HCT116 (cell line): Measurements from ENCODE around the gene TXLNB.

ENCODE experiments used
- CEBPB ChIP-seq: IDR thresholded peaks from 2 replicates; pipeline ENCODE4 v1.6.1; 2012; ENCODE audit warnings: low read depth
- CTCF ChIP-seq, 3 experiments: fragments of 200-600 bp in 1 of 3; sonication (generic) in 1 of 3; IDR thresholded peaks in 2 of 3; conservative IDR thresholded peaks in 1 of 3; 2 replicates each; pipeline ENCODE4 v1.5.1; 2012 to 2017; ENCODE audit warnings: low read depth in 2 of 3, low read length in 2 of 3, antibody characterized with exemption in 1 of 3, borderline replicate concordance in 1 of 3, control low read depth in 1 of 3, mild to moderate bottlenecking in 1 of 3, mixed read lengths in 1 of 3, mixed run types in 1 of 3, moderate library complexity in 1 of 3; ENCODE audit not compliant: insufficient read depth in 1 of 3
- EZH2 ChIP-seq: fragments of 200-600 bp; sonication (generic); IDR thresholded peaks from 2 replicates; pipeline ENCODE4 v1.6.1; 2017; ENCODE audit warnings: antibody characterized with exemption, mixed run types
- EZH2phosphoT487 ChIP-seq: fragments of 200-600 bp; IDR thresholded peaks from 2 replicates; pipeline ENCODE4 v1.6.1; 2018; ENCODE audit warnings: antibody characterized with exemption, borderline replicate concordance
- JUND ChIP-seq: IDR thresholded peaks from 2 replicates; pipeline ENCODE4 v1.6.1; 2012
- POLR2A ChIP-seq: IDR thresholded peaks from 2 replicates; pipeline ENCODE4 v1.7.0; 2011; ENCODE audit warnings: borderline replicate concordance; ENCODE audit not compliant: insufficient read depth, insufficient read length; ENCODE audit errors: extremely low read depth
- POLR2AphosphoS5 ChIP-seq: IDR thresholded peaks from 2 replicates; pipeline ENCODE4 v1.6.1; 2011; ENCODE audit warnings: mild to moderate bottlenecking, low read depth, low read length, moderate library complexity
- RAD21 ChIP-seq: IDR thresholded peaks from 2 replicates; pipeline ENCODE4 v1.6.1; 2012; ENCODE audit warnings: low read depth, mild to moderate bottlenecking
- SP1 ChIP-seq: IDR thresholded peaks from 2 replicates; pipeline ENCODE4 v1.6.1; 2012; ENCODE audit warnings: low read depth
- TCF7L2 ChIP-seq: IDR thresholded peaks from 2 replicates; pipeline ENCODE4 v1.7.0; 2011; ENCODE audit warnings: borderline replicate concordance, inconsistent platforms; ENCODE audit not compliant: insufficient read depth, insufficient read length; ENCODE audit errors: extremely low read depth
- YY1 ChIP-seq: IDR thresholded peaks from 2 replicates; pipeline ENCODE4 v1.6.1; 2011; ENCODE audit warnings: low read length, low read depth, moderate library complexity, mild to moderate bottlenecking; ENCODE audit not compliant: insufficient replicate concordance; ENCODE audit errors: extremely low read depth
- TF ChIP-seq, protein P1 (sequence below): IDR thresholded peaks from 2 replicates; pipeline ENCODE4 v1.6.1; 2012; ENCODE audit warnings: low read depth
- TF ChIP-seq, protein P2 (sequence below): IDR thresholded peaks from 2 replicates; pipeline ENCODE4 v1.6.1; 2012

GRCh38 chr6:139329224-139329623 is 37.4 kb upstream of the TXLNB start:
- TF ChIP-seq YY1 (no peak), CTCF (IDR thresholded peaks at IDR 0.05 in 2 of 3, conservative IDR thresholded peaks at IDR 0.05 in 1 of 3; ENCODE audit: borderline replicate concordance in 1 of 3, insufficient read depth in 1 of 3, low read depth in 2 of 3, low read length in 2 of 3) (no peak), POLR2A (no peak), EZH2 (no peak), RAD21 (no peak), EZH2phosphoT487 (no peak), SP1 (no peak), POLR2AphosphoS5 (no peak), CEBPB (no peak), JUND (no peak), TCF7L2 (no peak)
- TF ChIP-seq, protein P1, sequence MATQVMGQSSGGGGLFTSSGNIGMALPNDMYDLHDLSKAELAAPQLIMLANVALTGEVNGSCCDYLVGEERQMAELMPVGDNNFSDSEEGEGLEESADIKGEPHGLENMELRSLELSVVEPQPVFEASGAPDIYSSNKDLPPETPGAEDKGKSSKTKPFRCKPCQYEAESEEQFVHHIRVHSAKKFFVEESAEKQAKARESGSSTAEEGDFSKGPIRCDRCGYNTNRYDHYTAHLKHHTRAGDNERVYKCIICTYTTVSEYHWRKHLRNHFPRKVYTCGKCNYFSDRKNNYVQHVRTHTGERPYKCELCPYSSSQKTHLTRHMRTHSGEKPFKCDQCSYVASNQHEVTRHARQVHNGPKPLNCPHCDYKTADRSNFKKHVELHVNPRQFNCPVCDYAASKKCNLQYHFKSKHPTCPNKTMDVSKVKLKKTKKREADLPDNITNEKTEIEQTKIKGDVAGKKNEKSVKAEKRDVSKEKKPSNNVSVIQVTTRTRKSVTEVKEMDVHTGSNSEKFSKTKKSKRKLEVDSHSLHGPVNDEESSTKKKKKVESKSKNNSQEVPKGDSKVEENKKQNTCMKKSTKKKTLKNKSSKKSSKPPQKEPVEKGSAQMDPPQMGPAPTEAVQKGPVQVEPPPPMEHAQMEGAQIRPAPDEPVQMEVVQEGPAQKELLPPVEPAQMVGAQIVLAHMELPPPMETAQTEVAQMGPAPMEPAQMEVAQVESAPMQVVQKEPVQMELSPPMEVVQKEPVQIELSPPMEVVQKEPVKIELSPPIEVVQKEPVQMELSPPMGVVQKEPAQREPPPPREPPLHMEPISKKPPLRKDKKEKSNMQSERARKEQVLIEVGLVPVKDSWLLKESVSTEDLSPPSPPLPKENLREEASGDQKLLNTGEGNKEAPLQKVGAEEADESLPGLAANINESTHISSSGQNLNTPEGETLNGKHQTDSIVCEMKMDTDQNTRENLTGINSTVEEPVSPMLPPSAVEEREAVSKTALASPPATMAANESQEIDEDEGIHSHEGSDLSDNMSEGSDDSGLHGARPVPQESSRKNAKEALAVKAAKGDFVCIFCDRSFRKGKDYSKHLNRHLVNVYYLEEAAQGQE: no peak
- TF ChIP-seq, protein P2, sequence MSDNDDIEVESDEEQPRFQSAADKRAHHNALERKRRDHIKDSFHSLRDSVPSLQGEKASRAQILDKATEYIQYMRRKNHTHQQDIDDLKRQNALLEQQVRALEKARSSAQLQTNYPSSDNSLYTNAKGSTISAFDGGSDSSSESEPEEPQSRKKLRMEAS: no peak
